CD4-positive, alpha-beta T cell treated with Interleukin-15 for 4 hours (primary cell): Measurements from ENCODE around the gene LSS.
A peak's percentile ranks its signal among the peaks of the same experiment; 100 is the strongest.

Source experiments
- DNase-seq: peaks from one replicate; pipeline ENCODE4 v3.0.0-alpha.2; 2020; ENCODE audit warnings: low spot score

The LSS gene

DNA sequence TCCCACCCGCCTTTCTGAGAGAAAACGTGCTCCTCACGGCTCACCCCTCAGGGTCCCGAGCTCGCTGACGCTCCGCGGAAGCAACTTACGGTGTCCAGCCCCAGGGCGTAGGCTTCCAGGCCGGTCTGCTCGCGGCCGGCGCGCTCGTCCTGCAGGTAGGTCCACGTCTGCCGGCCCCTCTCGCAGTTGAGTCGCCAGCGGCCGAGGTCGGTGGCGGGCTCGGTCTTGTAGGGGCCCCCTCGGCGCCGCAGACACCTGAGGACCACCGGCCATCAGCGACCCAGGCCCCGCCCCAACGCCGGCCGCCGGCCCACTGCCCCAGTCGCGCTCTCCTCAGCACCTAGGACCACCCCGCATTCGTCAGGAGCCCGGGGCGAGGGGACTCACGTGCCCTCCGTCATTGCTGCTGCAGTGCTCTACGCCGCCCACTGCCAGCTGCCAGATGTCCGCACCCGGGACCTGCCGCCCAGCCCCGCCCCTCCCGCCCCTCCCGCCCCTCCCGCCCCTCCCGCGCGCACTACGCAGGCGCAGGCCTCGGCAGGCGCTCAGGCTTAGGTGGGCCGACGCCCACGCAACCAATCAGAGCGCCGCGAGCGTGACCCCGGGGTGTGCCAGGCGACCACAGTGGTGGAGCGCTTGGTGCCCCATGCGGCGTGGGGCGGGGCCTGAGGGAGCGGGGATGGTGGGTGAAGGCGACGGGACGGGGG, at the start of gene LSS:
TSS of gene LSS (minus strand) at position 430 of the 707 bp plus-strand sequence. CDS start at position 401, 29 bp downstream.
- DNase-seq, result peak; percentile 99

DNA sequence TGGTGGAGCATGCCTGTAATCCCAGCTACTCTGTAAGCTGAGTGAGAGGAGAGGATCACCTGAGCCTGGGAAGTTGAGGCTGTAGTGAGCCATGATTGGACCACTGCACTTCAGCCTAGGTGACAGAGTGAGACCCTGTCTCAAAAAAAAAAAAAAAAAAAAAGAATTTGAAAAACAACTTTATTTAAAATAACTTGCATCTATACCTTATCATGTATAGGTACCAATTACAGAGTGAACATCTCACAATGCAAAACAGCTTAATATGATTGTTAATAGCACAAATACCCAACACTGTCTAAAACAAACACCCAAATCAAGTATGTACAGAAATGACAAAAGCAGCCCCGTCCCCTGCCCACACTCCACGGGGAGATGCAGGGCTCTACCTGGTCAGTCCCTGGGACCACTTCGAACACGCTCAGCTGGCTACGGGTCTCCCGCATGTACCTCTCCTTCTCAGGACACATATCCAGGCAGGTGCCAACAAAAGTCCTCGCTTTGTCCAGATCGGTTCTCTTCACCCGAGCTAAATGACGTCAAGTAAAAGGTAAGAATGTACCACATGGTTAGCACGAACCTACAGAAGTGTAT, 46.3 kb upstream of the LSS start:
- DNase-seq, result no peak

DNA sequence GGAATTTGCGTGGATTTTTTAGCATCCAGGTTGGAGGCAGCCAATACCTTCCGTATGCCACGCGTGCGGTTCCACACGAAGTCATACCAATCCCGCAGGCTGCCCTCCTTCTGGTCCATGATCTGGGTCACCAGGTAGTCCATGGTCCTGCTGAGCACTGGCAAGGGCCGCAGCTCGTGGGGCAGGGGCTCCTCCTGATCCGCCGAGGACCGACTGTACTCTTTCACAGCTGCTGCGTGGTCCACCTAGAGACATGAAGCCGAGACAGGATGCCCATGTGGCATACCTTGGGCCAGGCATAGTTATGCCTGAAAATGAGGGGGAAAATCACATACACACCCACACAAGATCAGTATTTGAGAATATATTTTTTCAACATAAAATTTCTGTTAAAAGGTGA, 44.8 kb upstream of the LSS start:
- no peak for DNase-seq

DNA sequence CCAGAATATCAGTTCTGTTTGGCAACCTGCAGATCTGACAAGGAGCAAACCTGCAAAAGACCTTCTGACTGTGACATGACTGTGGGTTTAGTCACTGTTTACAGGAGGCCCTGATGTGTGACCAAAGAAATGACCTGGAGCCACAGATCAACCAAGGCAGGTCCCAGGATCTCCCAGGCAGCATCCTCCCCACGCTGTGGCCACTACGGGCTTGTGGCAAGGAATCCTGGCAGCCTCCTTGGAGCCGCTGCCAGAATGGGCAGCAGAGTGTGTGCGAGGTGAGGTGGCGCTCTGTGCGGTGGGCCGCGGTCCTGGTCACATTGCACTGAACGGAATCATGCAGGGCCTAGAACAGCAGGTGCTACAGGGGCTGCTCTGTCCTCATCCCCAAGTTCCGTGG, 40.9 kb upstream of the LSS start:
- DNase-seq, result no peak

DNA sequence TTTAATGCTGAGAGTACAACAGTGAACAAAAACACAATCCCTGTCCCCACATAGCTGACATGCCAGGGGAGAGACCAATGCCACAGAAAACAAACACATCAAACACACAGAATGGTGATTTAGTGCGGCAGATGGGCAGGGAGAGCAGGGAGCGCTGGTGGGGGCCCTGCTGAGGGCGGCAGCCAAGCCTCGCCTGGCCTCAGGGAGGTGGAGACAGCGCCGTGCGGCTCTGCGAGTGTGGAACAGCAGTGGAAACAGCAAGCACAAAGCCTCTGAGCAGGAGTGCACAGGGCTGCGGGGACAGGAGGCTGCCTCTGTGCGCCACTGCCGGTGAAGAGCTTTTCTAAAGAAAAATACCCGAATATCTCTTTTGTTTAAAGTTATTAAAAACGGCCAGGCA, 39.8 kb upstream of the LSS start:
- DNase-seq, result no peak

DNA sequence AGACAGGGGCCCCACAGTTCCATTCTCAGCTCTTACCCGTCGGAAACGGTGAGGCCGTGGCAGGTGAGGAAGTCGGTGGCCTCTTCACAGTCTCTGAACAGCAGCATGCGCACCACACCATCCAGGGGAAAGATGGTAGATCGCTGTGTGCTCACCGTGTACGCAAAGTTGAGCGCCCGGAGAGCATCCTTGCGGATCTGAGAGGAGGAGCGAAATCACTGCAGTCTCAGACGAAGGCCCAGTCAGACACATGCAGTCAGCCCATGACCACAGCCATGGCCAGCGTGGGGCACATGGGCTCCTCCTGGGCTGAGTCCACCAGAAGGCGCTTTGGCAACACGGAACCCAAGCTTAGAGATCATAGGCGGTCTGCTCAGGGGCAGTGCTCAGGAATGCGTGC, 38.4 kb upstream of the LSS start:
- no peak for DNase-seq

DNA sequence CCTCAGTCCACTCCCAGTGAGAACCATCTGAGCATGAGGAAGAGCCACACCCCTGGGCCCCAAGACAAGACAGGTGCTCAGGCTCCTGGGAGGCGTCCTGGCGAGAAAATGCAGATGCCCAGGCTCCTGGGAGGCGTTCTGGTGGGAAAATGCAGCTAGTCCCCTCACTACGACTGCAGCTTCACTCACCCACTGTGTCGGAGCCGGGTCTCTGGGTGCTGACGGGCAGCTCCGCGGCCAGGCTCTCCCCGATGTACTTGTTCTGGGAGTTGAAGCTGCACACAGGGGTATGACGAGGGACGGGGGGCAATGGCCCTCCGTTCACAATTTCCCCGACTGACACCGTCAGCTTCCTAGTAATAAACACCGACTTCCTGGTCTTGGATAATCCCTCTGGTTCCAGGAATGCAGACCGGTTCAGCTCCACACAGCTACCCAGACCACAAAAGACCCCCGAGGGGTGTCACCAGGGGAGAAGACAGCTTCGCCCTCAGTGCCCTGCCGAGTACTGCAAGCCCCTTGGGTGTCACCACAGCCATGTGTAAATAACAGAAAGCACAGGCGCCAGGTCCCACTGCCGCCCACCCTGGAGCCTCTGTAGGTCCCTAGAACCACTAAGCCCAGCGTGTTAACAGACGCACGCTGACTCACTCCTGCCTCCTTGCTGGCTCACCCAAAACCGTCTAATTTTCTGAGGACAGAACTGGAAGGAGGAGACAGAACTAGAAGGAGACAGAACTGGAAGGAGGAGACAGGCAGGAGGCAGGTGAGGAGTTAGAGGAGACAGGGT, 37.4 kb upstream of the LSS start:
- DNase-seq, result no peak

DNA sequence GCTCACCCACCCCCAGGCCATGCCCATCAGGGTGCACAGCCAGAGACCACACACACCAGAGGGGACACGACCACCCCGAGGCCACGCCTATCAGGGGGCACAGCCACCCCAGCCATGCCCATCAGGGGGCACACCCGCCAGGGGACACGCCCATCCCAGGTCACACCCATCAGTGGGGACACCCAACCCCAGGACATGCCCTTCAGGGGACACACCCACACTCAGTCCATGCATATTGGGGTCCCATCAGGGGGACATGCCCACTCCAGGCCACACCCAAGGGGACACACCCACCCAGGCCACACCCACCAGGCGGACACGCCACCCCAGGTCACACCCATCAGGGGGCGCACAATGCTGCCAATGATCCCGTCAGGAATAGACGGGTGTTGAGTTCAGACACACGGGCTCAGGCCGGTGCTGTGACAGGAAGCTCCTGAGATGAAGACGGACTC, 36.1 kb upstream of the LSS start:
- DNase-seq, result no peak

DNA sequence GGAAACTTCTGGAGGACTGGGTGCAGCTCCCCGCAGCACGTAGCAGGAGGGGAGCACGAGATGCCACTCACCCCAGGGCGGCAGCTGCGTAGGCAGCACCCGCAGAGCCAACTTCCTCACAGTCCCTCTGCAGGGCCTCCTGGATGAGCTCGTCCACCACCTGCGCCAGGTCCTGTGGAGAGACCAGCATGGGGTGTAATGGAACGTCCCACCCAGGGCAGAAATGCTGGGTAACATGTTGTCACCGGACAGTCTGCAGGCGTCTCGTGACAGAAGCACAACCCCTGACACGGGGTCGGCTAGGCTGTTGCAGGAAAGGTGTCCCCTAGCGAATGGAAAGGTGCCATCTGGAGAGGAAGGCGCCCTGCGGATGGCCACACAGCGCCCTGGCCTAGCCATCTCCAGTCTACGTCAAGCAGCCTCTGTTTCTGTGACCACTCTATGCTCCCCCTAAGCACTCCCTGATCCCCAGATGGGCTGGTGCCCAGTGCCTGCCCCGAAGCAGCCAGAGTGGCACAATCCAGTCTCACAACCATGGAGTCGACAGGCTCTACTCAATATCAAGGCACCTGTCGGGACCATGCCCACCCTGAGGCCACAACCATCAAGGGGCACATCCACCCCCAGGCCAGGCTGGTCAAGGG, 35.6 kb upstream of the LSS start:
- DNase-seq, result no peak

DNA sequence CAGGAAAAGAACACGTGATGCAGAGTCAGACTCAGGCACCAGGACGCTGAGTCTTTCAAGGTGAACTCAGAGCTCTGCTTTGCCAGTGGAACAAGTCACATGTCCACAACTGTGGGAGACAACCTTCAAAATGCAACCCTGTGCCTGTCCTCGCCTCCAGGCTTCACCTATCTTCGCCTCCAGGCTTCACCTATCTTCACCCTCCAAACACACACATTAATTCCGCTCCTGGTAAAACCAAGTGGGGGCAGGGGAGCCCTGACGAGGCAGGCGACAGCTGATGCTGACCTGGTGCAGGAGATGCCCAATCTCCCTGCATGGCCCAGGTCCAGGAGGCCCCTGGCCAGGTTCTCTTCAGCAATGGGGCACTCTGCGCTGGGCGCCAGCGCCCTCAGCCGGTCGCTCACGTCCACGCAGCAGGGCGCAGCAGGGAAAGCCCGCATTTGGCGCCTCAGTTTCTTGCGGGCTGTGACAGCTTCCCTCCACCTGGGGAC, 28.0 kb upstream of the LSS start:
- DNase-seq, result no peak

DNA sequence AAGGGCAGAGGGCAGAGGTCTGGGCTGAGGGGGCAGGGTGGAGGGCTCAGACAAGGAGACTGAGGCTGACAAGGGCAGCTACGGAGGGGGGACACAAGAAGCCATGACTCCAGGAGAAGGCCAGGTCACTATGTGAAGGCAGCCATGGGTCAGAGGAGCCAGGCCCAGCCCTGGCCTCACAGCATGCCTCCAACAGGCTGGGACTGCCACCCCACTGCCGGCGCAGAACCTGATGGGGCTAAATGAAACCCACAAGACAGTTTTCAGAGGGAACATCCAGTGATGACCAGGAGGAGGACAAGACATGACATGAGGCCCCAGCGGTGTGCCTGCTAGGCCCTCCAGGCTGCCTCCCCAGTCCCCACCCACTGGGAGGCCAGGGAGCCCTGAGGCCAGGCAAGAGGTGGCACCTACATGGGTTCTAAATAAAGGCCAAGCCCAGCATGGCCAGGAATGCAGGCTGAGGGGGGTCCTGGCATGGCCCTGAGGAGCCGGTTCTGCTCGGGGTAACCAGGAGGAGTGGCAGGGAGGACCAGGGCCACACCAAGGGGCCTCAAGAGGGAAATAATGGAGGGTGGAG, 27.3 kb upstream of the LSS start:
- no peak for DNase-seq

DNA sequence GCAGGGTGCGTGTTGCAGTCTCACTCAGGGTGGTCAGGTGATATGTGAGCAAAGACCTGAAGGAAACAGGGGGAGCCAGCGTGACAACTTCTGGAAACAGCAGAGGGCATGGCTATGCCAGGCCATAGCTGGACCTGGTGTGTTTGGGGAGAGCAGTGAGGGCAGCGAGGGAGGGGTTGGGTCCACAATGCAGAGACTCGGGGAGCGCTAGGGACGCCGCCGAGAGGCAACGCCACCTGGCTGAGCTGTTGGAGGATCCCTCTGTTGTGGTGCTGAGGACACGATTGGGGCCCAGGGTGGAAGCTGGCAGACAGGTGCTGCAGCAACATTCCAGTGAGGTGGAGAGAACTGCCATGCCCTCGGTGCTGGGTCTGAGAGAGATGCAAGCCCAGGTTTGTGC, 26.6 kb upstream of the LSS start:
- no peak for DNase-seq

DNA sequence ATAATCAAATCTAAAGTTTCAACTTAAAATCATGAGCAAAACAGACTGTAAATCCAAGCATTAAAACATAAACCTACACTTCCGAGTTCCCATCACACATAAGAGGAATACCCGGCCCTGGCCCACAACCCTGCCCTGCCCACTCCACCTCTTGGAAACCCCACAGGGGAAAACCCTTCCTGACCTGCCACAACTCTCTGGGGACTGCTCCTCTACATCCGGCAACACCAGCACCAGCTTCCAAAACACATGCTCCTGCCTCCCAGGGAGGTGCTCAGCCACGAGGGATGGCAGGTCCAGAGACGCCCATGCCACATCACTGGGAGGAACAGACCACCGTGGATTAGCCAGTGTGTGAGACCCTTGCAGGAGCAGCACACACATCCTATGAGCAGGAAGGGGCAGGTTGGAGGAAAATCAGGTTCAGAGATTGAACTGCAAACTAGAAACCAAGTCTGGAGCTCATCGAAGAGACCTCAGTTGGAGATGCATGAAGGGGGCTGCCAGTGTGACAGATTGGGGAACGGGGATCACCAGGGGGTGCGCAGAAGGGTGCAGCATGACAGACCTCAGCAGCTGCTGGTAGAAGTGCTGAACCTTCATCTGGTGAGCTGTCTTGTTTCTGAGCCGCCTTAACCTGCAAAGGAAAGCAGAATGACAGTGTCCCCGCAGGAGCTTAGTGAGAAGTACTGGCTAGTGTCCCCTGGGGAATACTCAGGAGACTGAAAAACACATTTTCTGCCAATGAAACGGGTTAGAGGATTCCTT, 25.8 kb upstream of the LSS start:
- DNase-seq, result no peak

DNA sequence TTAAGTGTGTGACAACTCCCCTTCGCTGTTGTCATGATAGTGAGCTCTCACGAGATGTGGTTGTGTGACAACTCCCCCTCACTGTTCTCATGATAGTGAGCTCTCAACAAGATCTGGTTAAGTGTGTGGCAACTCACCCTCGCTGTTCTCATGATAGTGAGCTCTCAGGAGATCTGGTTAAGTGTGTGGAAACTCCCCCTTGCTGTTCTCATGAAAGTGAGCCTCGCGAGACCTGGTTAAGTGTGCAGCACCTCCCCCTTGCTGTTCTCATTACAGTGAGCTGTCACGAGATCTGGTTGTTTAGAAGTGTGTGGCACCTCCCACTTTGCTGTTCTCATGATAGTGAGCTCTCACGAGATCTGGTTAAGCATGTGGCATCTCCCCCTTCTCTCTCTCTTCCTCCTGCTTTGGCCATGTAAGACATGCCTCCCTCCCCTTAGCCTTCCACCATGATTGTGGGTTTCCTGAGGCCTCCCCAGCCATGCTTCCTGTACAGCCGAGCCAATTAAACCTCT, 25.1 kb upstream of the LSS start:
- peak; percentile 30 for DNase-seq

DNA sequence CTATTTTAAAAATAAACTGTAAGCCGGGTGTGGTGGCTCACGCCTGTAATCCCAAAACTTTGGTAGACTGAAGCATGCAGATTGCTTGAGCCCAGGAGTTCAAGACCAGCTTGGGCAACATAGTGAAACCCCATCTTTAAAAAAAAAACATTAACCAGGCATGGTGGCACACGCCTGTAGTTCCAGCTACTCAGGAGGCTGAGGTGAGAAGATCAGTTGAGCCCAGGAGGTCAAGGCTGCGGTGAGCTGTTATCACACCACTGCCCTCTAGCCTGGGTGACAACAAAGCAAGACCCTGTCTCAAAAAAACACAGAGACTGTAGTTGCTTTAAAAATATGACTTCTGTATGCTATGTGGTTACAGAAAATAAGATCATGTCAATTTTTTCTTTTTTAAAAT, 24.3 kb upstream of the LSS start:
- DNase-seq, result no peak

DNA sequence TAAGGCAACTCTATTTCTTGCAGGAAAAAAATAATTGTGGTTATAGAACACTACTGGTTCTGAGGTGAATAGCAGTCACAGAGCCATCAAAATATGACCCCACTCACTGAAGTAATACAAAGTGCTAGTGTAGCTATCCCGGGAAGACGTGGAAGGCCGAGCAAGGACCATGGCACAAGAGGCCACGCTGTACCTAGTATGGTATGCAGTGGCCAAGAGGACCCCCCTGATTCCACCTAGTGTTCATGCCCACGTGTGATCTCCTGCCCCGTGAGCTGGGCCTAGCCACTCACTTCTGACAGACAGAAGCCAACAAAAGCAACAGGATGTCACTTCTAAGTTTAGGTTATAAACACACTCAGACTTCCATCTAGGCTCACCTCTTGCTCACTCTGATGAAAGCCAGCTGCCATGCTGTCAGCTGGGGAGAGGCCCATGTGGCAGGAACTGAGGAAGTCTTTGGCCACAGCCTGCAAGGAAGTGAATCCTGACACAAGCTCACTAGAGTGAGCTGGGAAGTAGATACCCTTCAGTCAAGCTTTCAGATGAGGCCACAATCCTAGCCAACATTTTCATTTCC, 21.7 kb upstream of the LSS start:
- DNase-seq, result no peak

DNA sequence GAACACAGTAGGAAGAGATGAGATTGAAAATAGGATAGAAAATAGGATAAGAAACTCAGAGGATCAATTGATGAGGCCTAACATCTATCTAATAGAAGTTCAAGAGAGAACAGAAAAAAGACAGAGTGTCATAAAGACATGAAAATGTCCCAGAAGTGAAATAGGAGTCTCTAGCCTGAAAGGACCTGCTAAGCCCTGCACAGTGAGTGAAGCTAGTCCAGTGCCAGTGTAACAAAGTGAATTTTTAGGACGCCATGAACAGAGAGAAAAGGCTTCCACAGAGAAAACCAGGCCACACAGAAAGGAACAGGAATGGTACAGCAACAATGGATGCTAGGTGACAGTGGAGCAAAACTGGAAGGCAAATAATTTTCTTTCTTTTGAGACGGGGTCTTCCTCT, 20.3 kb upstream of the LSS start:
- no peak for DNase-seq

DNA sequence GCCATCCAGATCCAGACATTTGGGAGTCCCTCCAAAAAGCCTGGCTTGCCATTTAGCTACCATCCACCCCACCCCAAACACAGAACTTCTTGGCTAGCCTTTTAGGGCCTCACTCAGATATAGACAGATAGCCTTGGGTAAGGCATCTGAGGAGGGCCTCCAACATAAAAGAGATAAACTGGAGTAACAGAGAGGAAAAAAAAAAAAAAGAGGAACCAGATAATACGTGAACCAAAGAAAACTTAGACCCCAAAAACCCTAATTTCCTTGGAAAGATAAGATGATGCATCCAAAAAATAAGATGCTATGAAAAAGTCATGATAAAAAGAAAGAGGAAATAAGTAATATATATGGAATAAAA, 19.8 kb upstream of the LSS start:
- no peak for DNase-seq

DNA sequence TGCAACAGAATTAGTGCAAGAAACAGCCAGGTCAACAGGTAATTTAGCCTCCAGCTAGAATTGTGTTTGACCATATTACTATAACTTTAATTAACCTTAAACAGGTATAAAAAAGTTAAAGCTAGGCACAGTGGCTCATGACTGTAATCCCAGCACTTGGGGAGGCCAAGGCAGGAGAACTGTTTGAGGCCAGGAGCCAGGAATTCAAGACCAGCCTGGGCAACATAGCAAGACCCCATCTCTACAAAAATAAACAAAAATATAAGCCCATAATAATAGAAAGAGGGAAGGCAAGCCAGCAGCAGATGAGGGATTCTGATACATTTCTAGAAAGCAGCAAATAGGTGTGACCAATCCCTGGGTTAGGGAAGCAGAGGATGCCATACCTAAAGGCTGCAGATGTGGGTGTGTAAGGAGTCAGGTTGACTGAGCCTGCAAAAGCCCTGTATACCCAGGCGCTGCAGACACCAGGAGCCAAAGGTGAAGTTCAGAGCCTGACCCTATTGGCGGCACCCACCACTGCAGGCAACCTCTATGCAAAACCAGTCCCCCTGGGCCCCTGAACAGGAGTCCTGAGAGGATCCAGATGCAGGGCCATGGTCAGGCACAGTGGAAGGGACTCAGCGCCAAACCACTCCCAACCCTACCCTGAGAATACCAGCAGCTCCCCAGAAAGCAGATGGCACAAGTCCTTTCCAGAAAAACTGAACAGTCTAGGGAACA, 19.3 kb upstream of the LSS start:
- DNase-seq, result no peak

DNA sequence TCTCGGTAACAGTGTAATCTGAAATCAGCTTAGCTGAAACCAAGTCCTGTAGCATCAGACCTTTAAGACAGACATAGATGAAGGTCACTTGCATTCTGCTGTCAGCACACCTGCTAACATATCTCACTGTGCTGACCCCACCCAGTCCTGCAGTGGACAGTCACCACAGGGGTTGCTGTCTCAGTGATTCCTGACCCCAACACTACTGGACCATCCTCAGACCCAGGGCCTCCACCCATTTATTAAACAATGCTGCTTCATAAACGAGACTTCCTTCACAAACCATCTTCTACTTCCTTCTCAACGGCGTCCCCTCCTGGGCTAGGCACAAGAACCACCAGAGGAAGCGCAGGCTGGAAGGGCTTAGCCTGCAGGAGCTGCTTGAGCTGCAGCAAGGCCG, 17.8 kb upstream of the LSS start:
- DNase-seq, result no peak
